GM12878 (cell line): ENCODE results near the gene CASR. TPM values are rescaled to one million over a fixed set of nuclear protein-coding genes. Genes with fewer than 3 reads are reported as not detected.
"Not testable (repeated sequence)": the region's sequence is repeated elsewhere in the genome, so short reads cannot be mapped to it uniquely, and the experiment has no call there.

Experiments
- ATAC-seq: fragments of 200-7000 bp; cut with Tn5 transposase; 3 replicates; pipeline ENCODE4 v1.9.1; 2020; ENCODE audit warnings: mild to moderate bottlenecking, moderate library complexity
- BruUV-seq: library from RNA; stranded (reverse); fragments of 400-500 nt; replicated peaks from 2 replicates; lab custom pipeline; 2021; lab: Mats Ljungman, UMichigan
- CTCF ChIA-PET: fragments of 300-600 bp; sonication (Branson Sonifier 250); formaldehyde crosslinking; extraction: SDS; loops from one replicate; lab custom pipeline; 2021; ENCODE audit warnings: inconsistent platforms; lab: Yijun Ruan, JAX
- POLR2A ChIA-PET: fragments of 350-600 bp; formaldehyde crosslinking; extraction: SDS; loops from one replicate; lab custom pipeline; 2021; ENCODE audit warnings: inconsistent platforms; lab: Charles Lee
- RAD21 ChIA-PET: fragments of 300-600 bp; sonication (Branson Sonifier 250); formaldehyde crosslinking; loops from one replicate; lab custom pipeline; 2023; ENCODE audit warnings: antibody characterized with exemption; ENCODE audit not compliant: unreplicated experiment; lab: Charles Lee
- SMC1A ChIA-PET: fragments of 300-600 bp; sonication (Branson Sonifier 250); formaldehyde crosslinking; loops from one replicate; lab custom pipeline; 2023; ENCODE audit not compliant: unreplicated experiment, uncharacterized antibody; lab: Charles Lee
- DNase-seq: peaks from one replicate; pipeline ENCODE4 v3.0.0-alpha.2; 2011; ENCODE audit warnings: low read depth, low spot score
- FAIRE-seq: peaks from 3 replicates; lab custom pipeline; 2011; peaks lifted over from hg19 to GRCh38; lab: Jason Lieb, UNC
- H2AFZ ChIP-seq: 2 replicates; pipeline ENCODE4 v1.6.0; 2011; ENCODE audit warnings: low read depth, low read length, control low read depth; ENCODE audit not compliant: control insufficient read depth
- H3K27ac ChIP-seq: 2 replicates; pipeline ENCODE4 v1.5.1; 2011; ENCODE audit warnings: control low read depth; ENCODE audit not compliant: control insufficient read depth, insufficient read depth
- H3K27me3 ChIP-seq, 2 experiments: replicated peaks in 1 of 2; 2 replicates each; pipeline versions ENCODE4 v1.6.0 to v1.6.1; 2011; ENCODE audit warnings: low read length in 1 of 2; ENCODE audit not compliant: control insufficient read depth in 2 of 2, insufficient read depth in 2 of 2
- H3K36me3 ChIP-seq, 2 experiments: 2 replicates each; pipeline ENCODE4 v1.5.1; 2011; ENCODE audit warnings: low read length in 1 of 2; ENCODE audit not compliant: control insufficient read depth in 2 of 2, insufficient read depth in 2 of 2
- H3K4me1 ChIP-seq: 2 replicates; pipeline ENCODE4 v1.6.1; 2011; ENCODE audit warnings: mild to moderate bottlenecking, low read length, moderate library complexity, mixed read lengths; ENCODE audit not compliant: control insufficient read depth, insufficient read depth
- H3K4me2 ChIP-seq: 2 replicates; pipeline ENCODE4 v1.6.0; 2011; ENCODE audit warnings: control low read depth; ENCODE audit not compliant: control insufficient read depth, insufficient read depth
- H3K4me3 ChIP-seq: fragments of 200-600 bp; sonication (generic); 2 replicates; pipeline ENCODE4 v1.5.1; 2016
- H3K79me2 ChIP-seq: 2 replicates; pipeline ENCODE4 v1.6.0; 2011; ENCODE audit warnings: low read length; ENCODE audit not compliant: control insufficient read depth, insufficient read depth
- H3K9ac ChIP-seq: 2 replicates; pipeline ENCODE4 v1.8.0; 2011; ENCODE audit warnings: low read length, control low read depth, mixed read lengths; ENCODE audit not compliant: control insufficient read depth, insufficient read depth
- H3K9me3 ChIP-seq: replicated peaks from 3 replicates; pipeline ENCODE4 v1.5.1; 2011; ENCODE audit warnings: mild to moderate bottlenecking, low read length; ENCODE audit not compliant: control insufficient read depth, insufficient read depth
- H4K20me1 ChIP-seq: 2 replicates; pipeline ENCODE4 v1.6.0; 2011; ENCODE audit not compliant: control insufficient read depth, insufficient read depth
- BRCA1 ChIP-seq: IDR thresholded peaks from 2 replicates; pipeline ENCODE4 v1.6.1; 2011; ENCODE audit warnings: low read depth, low read length, improper control_type of control experiment
- HDAC6 ChIP-seq: fragments of 200-600 bp; sonication (generic); IDR thresholded peaks from one replicate; pipeline ENCODE4 v1.8.0; 2017; ENCODE audit warnings: antibody characterized with exemption; ENCODE audit not compliant: unreplicated experiment
- JUNB ChIP-seq: IDR thresholded peaks from 2 replicates; pipeline ENCODE4 v1.6.1; 2016; ENCODE audit warnings: antibody characterized with exemption, mild to moderate bottlenecking
- LARP7 ChIP-seq: fragments of 450-650 bp; IDR thresholded peaks from 2 replicates; pipeline ENCODE4 v1.6.1; 2017; ENCODE audit warnings: mild to moderate bottlenecking
- MEF2A ChIP-seq: IDR thresholded peaks from 2 replicates; pipeline ENCODE4 v1.6.1; 2011; ENCODE audit warnings: low read depth, mild to moderate bottlenecking, low read length, moderate library complexity; ENCODE audit not compliant: insufficient read depth
- MEF2B ChIP-seq: fragments of 450-650 bp; IDR thresholded peaks from 2 replicates; pipeline ENCODE4 v1.6.1; 2018; ENCODE audit warnings: mild to moderate bottlenecking, moderate library complexity; ENCODE audit not compliant: partially characterized antibody, poor library complexity, severe bottlenecking
- MYC ChIP-seq: IDR thresholded peaks from 2 replicates; pipeline ENCODE4 v1.6.1; 2011; ENCODE audit warnings: mild to moderate bottlenecking, low read length, moderate library complexity, inconsistent platforms; ENCODE audit not compliant: insufficient read depth, insufficient replicate concordance, insufficient read length, severe bottlenecking
- NRF1 ChIP-seq: conservative IDR thresholded peaks from 2 replicates; pipeline ENCODE4 v1.6.1; 2011; ENCODE audit warnings: mild to moderate bottlenecking, low read depth, low read length, improper control_type of control experiment
- RELA ChIP-seq: fragments of 450-650 bp; IDR thresholded peaks from 2 replicates; pipeline ENCODE4 v1.8.0; 2014; ENCODE audit warnings: borderline replicate concordance; ENCODE audit not compliant: partially characterized antibody
- TBL1XR1 ChIP-seq: IDR thresholded peaks from 2 replicates; pipeline ENCODE4 v1.6.1; 2012; ENCODE audit warnings: low read depth, low read length, improper control_type of control experiment
- TCF7 ChIP-seq: IDR thresholded peaks from 2 replicates; pipeline ENCODE4 v1.6.1; 2014; ENCODE audit warnings: antibody characterized with exemption, borderline replicate concordance
- WGBS: methylation state at CpG from one replicate; pipeline ENCODE4 v1.1.6; 2016; ENCODE audit warnings: low lambda C conversion rate; ENCODE audit not compliant: insufficient replicate concordance, insufficient coverage; ENCODE audit errors: missing lambda C conversion rate; 5-methylcytosine and 5-hydroxymethylcytosine counted together
- in situ Hi-C: fragments of 300-500 bp; cut with MboI; formaldehyde crosslinking; loops from 9 replicates; pipeline ENCODE4 v1.14.3; 2018; ENCODE audit warnings: mixed read lengths
- intact Hi-C: fragments of 100-400 bp; cut with micrococcal nuclease; formaldehyde crosslinking; loops from one replicate; pipeline ENCODE4 v1.14.2; 2022; ENCODE audit not compliant: unreplicated experiment
- polyA plus RNA-seq, 11 experiments: library from polyadenylated mRNA; depleted of rRNA in 4 of 11; unstranded in 6 of 11; stranded (reverse) in 5 of 11; fragments of >200 nt; fragmentation: Nextera tagmentation in 4 of 11; fragmentation: Illumina TruSeq in 1 of 11; extraction: Ambion mirVana in 4 of 11; extraction: Trizol in 1 of 11; gene quantifications; 1 replicate in 1 of 11; 2 replicates in 10 of 11; pipeline versions ENCODE4 v1.2.1 to v1.2.3, GENCODE V29; 2011 to 2016; ENCODE audit warnings: inconsistent platforms in 2 of 11, missing spikeins in 2 of 11, low read depth in 1 of 11
- total RNA-seq, 4 experiments: library from RNA; depleted of rRNA in 3 of 4; stranded (reverse); fragments of >200 nt in 3 of 4; fragmentation: Illumina TruSeq in 1 of 4; extraction: Trizol in 1 of 4; gene quantifications; 2 replicates each; pipeline versions ENCODE4 v1.2.1 to v1.2.3, GENCODE V29; 2013 to 2021
- TF ChIP-seq, protein P1 (sequence below): IDR thresholded peaks from 2 replicates; pipeline ENCODE4 v1.6.1; 2011; ENCODE audit warnings: low read depth, mild to moderate bottlenecking, low read length, moderate library complexity, borderline replicate concordance; ENCODE audit errors: extremely low read depth
- TF ChIP-seq, protein P2 (sequence below): IDR thresholded peaks from 2 replicates; pipeline ENCODE4 v1.6.1; 2012; ENCODE audit warnings: low read depth, low read length, improper control_type of control experiment
- TF ChIP-seq, protein P3 (sequence below): fragments of 450-650 bp; IDR thresholded peaks from 2 replicates; pipeline ENCODE4 v1.6.1; 2017; ENCODE audit warnings: antibody characterized with exemption, mild to moderate bottlenecking, moderate library complexity
- TF ChIP-seq, protein P4 (sequence below): fragments of 450-650 bp; IDR thresholded peaks from 2 replicates; pipeline ENCODE4 v1.6.1; 2014; ENCODE audit warnings: mild to moderate bottlenecking

The CASR gene
- total and polyA plus RNA-seq, 10 of the 15 experiments (the other 5 are each of a cell fraction or from before 2014, with no cell fraction given), result 0.04 to 0.37 (median 0.11) TPM

DNA sequence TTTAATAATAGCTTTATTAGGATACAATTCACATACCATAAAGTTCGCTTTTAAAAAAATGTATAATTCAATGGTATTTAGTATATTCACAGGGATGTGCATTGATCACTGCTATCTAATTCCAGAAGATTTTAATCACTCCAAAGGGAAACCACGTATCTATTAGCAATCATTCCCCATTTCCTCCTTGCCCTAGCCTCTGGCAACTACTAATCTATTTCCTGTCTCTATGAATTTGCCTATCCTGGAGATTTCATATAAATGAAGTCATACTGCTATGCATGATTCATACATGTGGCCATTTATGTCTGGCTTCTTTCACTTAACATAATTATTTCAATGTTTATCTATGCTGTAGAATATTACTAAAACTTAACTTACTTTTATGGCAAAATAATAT lies 32.0 kb upstream of the CASR start:
- BruUV-seq, result no TSS peak
- ChIA-PET CTCF (no interaction called here), RAD21 (no interaction called here)

DNA sequence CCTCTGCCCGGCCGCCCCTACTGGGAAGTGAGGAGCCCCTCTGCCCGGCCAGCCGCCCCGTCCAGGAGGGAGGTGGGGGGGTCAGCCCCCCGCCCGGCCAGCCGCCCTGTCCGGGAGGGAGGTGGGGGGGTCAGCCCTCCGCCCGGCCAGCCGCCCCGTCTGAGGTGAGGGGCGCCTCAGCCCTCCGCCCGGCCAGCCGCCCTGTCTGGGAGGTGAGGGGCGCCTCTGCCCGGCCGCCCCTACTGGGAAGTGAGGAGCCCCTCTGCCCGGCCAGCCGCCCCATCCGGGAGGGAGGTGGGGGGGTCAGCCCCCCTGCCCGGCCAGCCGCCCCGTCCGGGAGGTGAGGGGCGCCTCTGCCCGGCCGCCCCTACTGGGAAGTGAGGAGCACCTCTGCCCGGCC lies 18.5 kb upstream of the CASR start:
- DNase-seq, CTCF ChIA-PET, intact Hi-C loops, POLR2A ChIA-PET, H3K9me3 ChIP-seq, ATAC-seq, H3K27ac ChIP-seq, FAIRE-seq, H3K4me3 ChIP-seq, H3K79me2 ChIP-seq, RAD21 ChIA-PET, H3K9ac ChIP-seq, H2AFZ ChIP-seq, H3K36me3 ChIP-seq, H4K20me1 ChIP-seq, H3K27me3 ChIP-seq, in situ Hi-C loops, H3K4me2 ChIP-seq, SMC1A ChIA-PET, BruUV-seq, H3K4me1 ChIP-seq: not testable (repeated sequence)
- 100% methylated on average over 1 of the region's 31 CpGs for WGBS

More for the DNA sequence above, 32.0 kb upstream of the CASR start:
- DNase-seq (no peak), ATAC-seq (no peak), FAIRE-seq (no peak)
- ChIA-PET SMC1A (no interaction called here), POLR2A (no interaction called here)
- Histone ChIP-seq H3K27me3 (no peaks in the 10 kb centered on the region), H3K36me3 (no peaks in the 10 kb centered on the region), H3K9ac (no peak overlapping the region), H3K4me3 (no peak overlapping the region), H4K20me1 (no peaks in the 10 kb centered on the region), H3K79me2 (no peaks in the 10 kb centered on the region), H3K9me3 (peaks cover 12% of the 10 kb centered on the region; the same call in 2 of the 3 replicates), H2AFZ (no peak overlapping the region), H3K4me1 (peaks cover 2% of the 10 kb centered on the region; the same call in 1 of the 2 replicates), H3K4me2 (no peak overlapping the region), H3K27ac (no peak overlapping the region)
- intact Hi-C loops, result no loop called here
- TF ChIP-seq, protein P1, sequence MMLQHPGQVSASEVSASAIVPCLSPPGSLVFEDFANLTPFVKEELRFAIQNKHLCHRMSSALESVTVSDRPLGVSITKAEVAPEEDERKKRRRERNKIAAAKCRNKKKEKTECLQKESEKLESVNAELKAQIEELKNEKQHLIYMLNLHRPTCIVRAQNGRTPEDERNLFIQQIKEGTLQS, result no peak
- no peak for TF ChIP-seq MEF2A
- TF ChIP-seq JUNB, result no peak
- TF ChIP-seq, protein P2, sequence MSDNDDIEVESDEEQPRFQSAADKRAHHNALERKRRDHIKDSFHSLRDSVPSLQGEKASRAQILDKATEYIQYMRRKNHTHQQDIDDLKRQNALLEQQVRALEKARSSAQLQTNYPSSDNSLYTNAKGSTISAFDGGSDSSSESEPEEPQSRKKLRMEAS, result no peak
- no peak for TF ChIP-seq TBL1XR1
- TF ChIP-seq, protein P3, sequence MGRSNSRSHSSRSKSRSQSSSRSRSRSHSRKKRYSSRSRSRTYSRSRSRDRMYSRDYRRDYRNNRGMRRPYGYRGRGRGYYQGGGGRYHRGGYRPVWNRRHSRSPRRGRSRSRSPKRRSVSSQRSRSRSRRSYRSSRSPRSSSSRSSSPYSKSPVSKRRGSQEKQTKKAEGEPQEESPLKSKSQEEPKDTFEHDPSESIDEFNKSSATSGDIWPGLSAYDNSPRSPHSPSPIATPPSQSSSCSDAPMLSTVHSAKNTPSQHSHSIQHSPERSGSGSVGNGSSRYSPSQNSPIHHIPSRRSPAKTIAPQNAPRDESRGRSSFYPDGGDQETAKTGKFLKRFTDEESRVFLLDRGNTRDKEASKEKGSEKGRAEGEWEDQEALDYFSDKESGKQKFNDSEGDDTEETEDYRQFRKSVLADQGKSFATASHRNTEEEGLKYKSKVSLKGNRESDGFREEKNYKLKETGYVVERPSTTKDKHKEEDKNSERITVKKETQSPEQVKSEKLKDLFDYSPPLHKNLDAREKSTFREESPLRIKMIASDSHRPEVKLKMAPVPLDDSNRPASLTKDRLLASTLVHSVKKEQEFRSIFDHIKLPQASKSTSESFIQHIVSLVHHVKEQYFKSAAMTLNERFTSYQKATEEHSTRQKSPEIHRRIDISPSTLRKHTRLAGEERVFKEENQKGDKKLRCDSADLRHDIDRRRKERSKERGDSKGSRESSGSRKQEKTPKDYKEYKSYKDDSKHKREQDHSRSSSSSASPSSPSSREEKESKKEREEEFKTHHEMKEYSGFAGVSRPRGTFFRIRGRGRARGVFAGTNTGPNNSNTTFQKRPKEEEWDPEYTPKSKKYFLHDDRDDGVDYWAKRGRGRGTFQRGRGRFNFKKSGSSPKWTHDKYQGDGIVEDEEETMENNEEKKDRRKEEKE, result no peak
- no peak for TF ChIP-seq MYC
- TF ChIP-seq BRCA1, result no peak
- TF ChIP-seq RELA, result no peak
- TF ChIP-seq HDAC6, result no peak
- TF ChIP-seq NRF1, result no peak
- no peak for TF ChIP-seq MEF2B
- TF ChIP-seq, protein P4, sequence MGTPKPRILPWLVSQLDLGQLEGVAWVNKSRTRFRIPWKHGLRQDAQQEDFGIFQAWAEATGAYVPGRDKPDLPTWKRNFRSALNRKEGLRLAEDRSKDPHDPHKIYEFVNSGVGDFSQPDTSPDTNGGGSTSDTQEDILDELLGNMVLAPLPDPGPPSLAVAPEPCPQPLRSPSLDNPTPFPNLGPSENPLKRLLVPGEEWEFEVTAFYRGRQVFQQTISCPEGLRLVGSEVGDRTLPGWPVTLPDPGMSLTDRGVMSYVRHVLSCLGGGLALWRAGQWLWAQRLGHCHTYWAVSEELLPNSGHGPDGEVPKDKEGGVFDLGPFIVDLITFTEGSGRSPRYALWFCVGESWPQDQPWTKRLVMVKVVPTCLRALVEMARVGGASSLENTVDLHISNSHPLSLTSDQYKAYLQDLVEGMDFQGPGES, result no peak
- no peak for TF ChIP-seq TCF7
- TF ChIP-seq LARP7, result no peak
- 39% methylated on average over 2 of the region's 2 CpGs for WGBS
- in situ Hi-C loops, result no loop called here
